OCI-LY3 (cell line): Measurements from ENCODE around the gene KIF5C.

Experiments used
- EZH2phosphoT487 ChIP-seq: fragments of 200-600 bp; shearing (Covaris generic); IDR thresholded peaks from 2 replicates; pipeline ENCODE4 v1.6.1; 2018; ENCODE audit warnings: antibody characterized with exemption, mixed run types, low read depth
- TF ChIP-seq, protein P1 (sequence below): fragments of 200-600, 300-600 bp; sonication (generic); IDR thresholded peaks from 2 replicates; pipeline ENCODE4 v1.5.1; 2014; ENCODE audit warnings: antibody characterized with exemption, low read length, low read depth

GRCh38 chr2:148987286-148987685 lies 112.3 kb downstream of the KIF5C start:
- TF ChIP-seq, protein P1, sequence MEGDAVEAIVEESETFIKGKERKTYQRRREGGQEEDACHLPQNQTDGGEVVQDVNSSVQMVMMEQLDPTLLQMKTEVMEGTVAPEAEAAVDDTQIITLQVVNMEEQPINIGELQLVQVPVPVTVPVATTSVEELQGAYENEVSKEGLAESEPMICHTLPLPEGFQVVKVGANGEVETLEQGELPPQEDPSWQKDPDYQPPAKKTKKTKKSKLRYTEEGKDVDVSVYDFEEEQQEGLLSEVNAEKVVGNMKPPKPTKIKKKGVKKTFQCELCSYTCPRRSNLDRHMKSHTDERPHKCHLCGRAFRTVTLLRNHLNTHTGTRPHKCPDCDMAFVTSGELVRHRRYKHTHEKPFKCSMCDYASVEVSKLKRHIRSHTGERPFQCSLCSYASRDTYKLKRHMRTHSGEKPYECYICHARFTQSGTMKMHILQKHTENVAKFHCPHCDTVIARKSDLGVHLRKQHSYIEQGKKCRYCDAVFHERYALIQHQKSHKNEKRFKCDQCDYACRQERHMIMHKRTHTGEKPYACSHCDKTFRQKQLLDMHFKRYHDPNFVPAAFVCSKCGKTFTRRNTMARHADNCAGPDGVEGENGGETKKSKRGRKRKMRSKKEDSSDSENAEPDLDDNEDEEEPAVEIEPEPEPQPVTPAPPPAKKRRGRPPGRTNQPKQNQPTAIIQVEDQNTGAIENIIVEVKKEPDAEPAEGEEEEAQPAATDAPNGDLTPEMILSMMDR = no peak
- no peak for TF ChIP-seq EZH2phosphoT487
